Astrocyte of the cerebellum (primary cell): ENCODE measurements around the gene UMAD1.

Experiments used
- DNase-seq: peaks from one replicate; pipeline ENCODE4 v3.0.0-alpha.2; 2011; ENCODE audit warnings: low read depth
- H3K4me3 ChIP-seq: 2 replicates; pipeline ENCODE4 v1.5.1; 2011; ENCODE audit warnings: mild to moderate bottlenecking, low read depth, low read length, moderate library complexity
- in situ Hi-C: cut with HindIII; loops from 2 replicates; pipeline ENCODE4 v1.10.0; 2017; ENCODE audit warnings: low sequenced_read_pairs
- TF ChIP-seq, protein P1 (sequence below): IDR thresholded peaks from 2 replicates; pipeline ENCODE4 v1.5.1; 2012; ENCODE audit warnings: low read length, low read depth, moderate library complexity, mild to moderate bottlenecking; ENCODE audit errors: missing control alignments

The UMAD1 gene

GRCh38 chr7:7848246-7848645 is 207.7 kb downstream of the UMAD1 start:
- no peak for DNase-seq
- TF ChIP-seq, protein P1, sequence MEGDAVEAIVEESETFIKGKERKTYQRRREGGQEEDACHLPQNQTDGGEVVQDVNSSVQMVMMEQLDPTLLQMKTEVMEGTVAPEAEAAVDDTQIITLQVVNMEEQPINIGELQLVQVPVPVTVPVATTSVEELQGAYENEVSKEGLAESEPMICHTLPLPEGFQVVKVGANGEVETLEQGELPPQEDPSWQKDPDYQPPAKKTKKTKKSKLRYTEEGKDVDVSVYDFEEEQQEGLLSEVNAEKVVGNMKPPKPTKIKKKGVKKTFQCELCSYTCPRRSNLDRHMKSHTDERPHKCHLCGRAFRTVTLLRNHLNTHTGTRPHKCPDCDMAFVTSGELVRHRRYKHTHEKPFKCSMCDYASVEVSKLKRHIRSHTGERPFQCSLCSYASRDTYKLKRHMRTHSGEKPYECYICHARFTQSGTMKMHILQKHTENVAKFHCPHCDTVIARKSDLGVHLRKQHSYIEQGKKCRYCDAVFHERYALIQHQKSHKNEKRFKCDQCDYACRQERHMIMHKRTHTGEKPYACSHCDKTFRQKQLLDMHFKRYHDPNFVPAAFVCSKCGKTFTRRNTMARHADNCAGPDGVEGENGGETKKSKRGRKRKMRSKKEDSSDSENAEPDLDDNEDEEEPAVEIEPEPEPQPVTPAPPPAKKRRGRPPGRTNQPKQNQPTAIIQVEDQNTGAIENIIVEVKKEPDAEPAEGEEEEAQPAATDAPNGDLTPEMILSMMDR, result no peak
- H3K4me3 ChIP-seq, result no peak overlapping the region
- in situ Hi-C loops, result no loop called here

GRCh38 chr7:7848892-7849291 is 208.3 kb downstream of the UMAD1 start:
- no peak for DNase-seq
- TF ChIP-seq, protein P1, result no peak
- H3K4me3 ChIP-seq, result no peak overlapping the region
- in situ Hi-C loops, result no loop called here

- in situ Hi-C loops, result no loop called here
- no peak overlapping the region for H3K4me3 ChIP-seq
- TF ChIP-seq, protein P1, result no peak
- no peak for DNase-seq
Observed at GRCh38 chr7:7850150-7850549, 209.6 kb downstream of the UMAD1 start.

DNA sequence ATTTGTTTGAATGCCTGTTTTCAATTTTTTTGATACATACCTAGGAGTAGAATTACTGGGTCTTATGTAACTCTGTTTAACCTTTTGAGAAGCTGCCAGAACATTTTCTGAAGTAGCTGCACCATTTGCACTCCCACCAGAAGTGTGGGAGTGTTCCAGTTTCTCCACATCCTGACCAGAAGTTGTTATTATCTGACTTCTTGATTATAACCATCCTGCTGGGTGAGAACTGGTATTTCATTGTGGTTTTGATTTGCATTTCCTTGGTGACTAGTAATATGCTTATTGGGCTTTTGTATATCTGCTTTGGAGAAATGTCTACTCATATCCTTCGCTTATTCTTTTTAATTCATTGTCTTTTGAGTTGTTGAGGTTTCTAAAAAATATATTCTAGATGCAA is 210.8 kb downstream of the UMAD1 start:
- DNase-seq, result no peak
- no peak overlapping the region for H3K4me3 ChIP-seq
- TF ChIP-seq, protein P1, result no peak
- in situ Hi-C loops, result no loop called here

- TF ChIP-seq, protein P1, result no peak
- in situ Hi-C loops, result no loop called here
- no peak overlapping the region for H3K4me3 ChIP-seq
- no peak for DNase-seq
Observed at GRCh38 chr7:7851991-7852390, 211.4 kb downstream of the UMAD1 start.

DNA sequence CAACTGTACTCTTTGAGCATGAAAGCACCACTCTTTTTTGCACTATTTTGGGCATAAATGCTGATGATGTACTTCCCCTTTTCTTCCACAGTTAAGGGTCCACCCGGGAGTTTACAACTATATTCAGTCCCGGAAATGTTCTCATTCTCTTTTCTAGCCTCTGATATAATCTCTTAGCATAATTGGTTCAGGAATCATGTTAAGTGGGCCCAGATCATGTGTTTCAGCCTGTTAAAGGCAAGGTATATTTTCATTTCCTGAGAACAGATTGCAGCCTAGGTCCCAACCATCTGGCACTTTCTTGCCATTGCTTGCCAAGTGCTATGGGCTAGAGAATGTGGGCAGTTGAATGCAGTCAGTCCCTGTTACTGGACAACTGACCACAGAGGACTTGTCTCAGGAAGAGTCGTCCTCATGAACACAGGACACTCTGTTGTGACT is 216.6 kb downstream of the UMAD1 start:
- in situ Hi-C loops, result no loop called here
- no peak overlapping the region for H3K4me3 ChIP-seq
- TF ChIP-seq, protein P1, result no peak
- no peak for DNase-seq

DNA sequence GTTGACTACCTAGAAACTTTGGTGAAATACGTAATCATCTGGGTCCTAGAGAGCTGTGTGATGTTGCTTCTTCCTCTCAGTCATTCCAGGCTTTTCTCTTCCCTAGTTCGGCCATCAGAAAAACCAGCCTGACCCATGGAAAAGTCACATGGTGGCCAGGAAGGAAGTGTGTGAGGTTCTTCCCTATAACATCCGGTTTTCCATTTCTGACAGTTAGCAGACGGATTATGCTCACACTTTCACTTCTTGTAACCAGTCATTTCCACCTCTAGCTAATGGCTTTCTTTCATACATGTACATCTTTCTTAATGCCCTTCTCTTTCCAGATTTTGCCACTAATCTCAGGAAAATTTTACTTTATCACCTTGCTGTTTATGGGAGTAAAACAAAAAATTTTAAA is 218.0 kb downstream of the UMAD1 start:
- TF ChIP-seq, protein P1, result no peak
- DNase-seq, result no peak
- in situ Hi-C loops, result no loop called here
- no peak overlapping the region for H3K4me3 ChIP-seq
